Karpas-422 (cell line): Measurements from ENCODE around the gene ST6GAL1. TPM values are rescaled to one million over a fixed set of nuclear protein-coding genes. Genes with fewer than 3 reads are reported as not detected.
"Not testable (repeated sequence)": the region's sequence is repeated elsewhere in the genome, so short reads cannot be mapped to it uniquely, and the experiment has no call there.

ENCODE experiments used
- DNase-seq: peaks from one replicate; pipeline ENCODE4 v3.0.0-alpha.2; 2015
- H2AFZ ChIP-seq: fragments of 200-600 bp; sonication (generic); 2 replicates; pipeline ENCODE4 v1.6.1; 2014; ENCODE audit warnings: antibody characterized with exemption, low read length, mixed read lengths
- H3K27ac ChIP-seq: fragments of 200-600 bp; sonication (generic); 2 replicates; pipeline ENCODE4 v1.5.1; 2014; ENCODE audit warnings: mild to moderate bottlenecking, low read length, moderate library complexity
- H3K27me3 ChIP-seq: fragments of 200-600 bp; sonication (generic); 2 replicates; pipeline ENCODE4 v1.6.1; 2014; ENCODE audit warnings: low read length, mixed read lengths
- H3K36me3 ChIP-seq: fragments of 200-600 bp; sonication (generic); 2 replicates; pipeline ENCODE4 v1.6.1; 2014; ENCODE audit warnings: low read length, mixed read lengths; ENCODE audit not compliant: insufficient read depth
- H3K4me1 ChIP-seq: fragments of 200-600 bp; sonication (generic); 2 replicates; pipeline ENCODE4 v1.6.1; 2014; ENCODE audit warnings: mild to moderate bottlenecking, low read length, mixed read lengths
- H3K4me2 ChIP-seq: fragments of 200-600 bp; sonication (generic); 2 replicates; pipeline ENCODE4 v1.6.1; 2014; ENCODE audit warnings: low read length, low read depth, mild to moderate bottlenecking; ENCODE audit not compliant: poor library complexity, severe bottlenecking
- H3K4me3 ChIP-seq: fragments of 200-600 bp; sonication (generic); 2 replicates; pipeline ENCODE4 v1.5.1; 2014; ENCODE audit warnings: mild to moderate bottlenecking, antibody characterized with exemption, low read length, mixed read lengths
- H3K79me2 ChIP-seq: fragments of 200-600 bp; sonication (generic); 2 replicates; pipeline ENCODE4 v1.6.1; 2014; ENCODE audit warnings: mild to moderate bottlenecking, low read length, mixed read lengths
- H3K9ac ChIP-seq: fragments of 200-600 bp; sonication (generic); 2 replicates; pipeline ENCODE4 v1.6.0; 2014; ENCODE audit warnings: low read length
- H3K9me2 ChIP-seq: fragments of 200-600 bp; sonication (generic), shearing (Covaris generic); replicated peaks from 2 replicates; pipeline ENCODE4 v1.6.0; 2014; ENCODE audit warnings: mild to moderate bottlenecking, low read length, moderate library complexity; ENCODE audit not compliant: insufficient read depth
- H3K9me3 ChIP-seq: fragments of 300-700, 200-600 bp; sonication (generic); 2 replicates; pipeline ENCODE4 v1.6.1; 2014; ENCODE audit warnings: low read length, mixed read lengths
- H4K20me1 ChIP-seq: fragments of 200-600 bp; sonication (generic); 2 replicates; pipeline ENCODE4 v1.6.1; 2014; ENCODE audit warnings: mild to moderate bottlenecking, antibody characterized with exemption, low read length, low read depth; ENCODE audit not compliant: insufficient read depth
- total RNA-seq: library from RNA; depleted of rRNA; stranded (reverse); fragments of >200 nt; shearing (Covaris generic); gene quantifications from 2 replicates; pipeline ENCODE4 v1.2.3, GENCODE V29; 2014; ENCODE audit warnings: low replicate concordance

ST6GAL1 gene
- total RNA-seq, 1 experiment from 2014 or later, result 416 TPM

DNA sequence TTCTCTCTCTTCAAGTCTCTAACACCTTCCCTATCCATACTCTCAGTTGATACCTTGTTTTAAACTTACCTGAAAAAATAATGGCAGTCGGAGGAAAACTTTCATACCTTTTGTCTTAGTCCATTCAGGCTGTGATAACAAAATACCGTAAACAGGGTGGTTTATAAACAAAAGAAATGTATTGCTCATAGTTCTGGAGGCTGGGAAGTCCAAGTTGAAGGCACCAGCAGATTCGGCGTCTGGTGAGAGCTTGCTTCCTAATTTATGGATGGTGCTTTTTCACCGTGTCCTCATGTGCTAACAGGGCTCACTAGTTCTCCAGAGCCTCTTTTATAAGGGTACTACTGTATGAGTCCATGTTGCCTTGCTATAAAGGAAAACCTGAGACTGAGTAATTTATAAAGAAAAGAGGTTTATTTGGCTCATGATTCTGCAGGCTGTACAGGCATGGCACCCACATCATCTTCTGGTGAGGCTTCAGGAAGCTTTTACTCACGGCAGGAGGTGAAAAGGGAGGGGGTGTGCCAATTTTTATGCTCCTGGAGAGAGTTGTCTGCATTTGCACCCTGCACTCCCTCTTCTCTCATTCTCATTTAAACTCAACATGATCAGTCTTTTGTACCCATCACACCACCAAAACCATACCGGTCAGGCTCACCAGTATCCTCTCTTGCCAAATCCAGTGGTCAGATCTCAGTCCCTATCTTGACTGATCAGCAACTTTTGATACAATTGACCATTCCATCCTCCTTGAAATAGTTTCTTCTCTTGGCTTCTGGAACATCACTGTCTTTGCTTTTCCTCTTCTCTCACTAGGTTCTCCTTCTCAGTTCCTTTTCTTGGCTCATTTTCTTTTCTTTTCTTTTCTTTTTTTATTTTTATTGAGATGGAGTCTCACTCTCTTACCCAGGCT lies 21.6 kb downstream of the ST6GAL1 start:
- Histone ChIP-seq H3K9me3 (no peaks in the 10 kb centered on the region), H3K27ac (peak overlapping the region; percentile 29; the same call in 1 of the 2 replicates), H2AFZ (no peak overlapping the region), H3K9ac (no peak overlapping the region), H3K9me2 (no peaks in the 10 kb centered on the region), H3K4me3 (no peak overlapping the region), H3K79me2 (peaks cover 99% of the 10 kb centered on the region), H3K4me2 (no peak overlapping the region), H4K20me1 (peaks cover 11% of the 10 kb centered on the region; the same call in 1 of the 2 replicates), H3K4me1 (peaks cover 26% of the 10 kb centered on the region), H3K27me3 (no peaks in the 10 kb centered on the region), H3K36me3 (peaks cover 61% of the 10 kb centered on the region)
- DNase-seq, result no peak

GRCh38 chr3:186953011-186953487 lies 22.7 kb downstream of the ST6GAL1 start:
- Histone ChIP-seq H4K20me1 (peaks cover 9% of the 10 kb centered on the region; the same call in 1 of the 2 replicates), H3K27ac (peak overlapping the region; percentile 29)

DNA sequence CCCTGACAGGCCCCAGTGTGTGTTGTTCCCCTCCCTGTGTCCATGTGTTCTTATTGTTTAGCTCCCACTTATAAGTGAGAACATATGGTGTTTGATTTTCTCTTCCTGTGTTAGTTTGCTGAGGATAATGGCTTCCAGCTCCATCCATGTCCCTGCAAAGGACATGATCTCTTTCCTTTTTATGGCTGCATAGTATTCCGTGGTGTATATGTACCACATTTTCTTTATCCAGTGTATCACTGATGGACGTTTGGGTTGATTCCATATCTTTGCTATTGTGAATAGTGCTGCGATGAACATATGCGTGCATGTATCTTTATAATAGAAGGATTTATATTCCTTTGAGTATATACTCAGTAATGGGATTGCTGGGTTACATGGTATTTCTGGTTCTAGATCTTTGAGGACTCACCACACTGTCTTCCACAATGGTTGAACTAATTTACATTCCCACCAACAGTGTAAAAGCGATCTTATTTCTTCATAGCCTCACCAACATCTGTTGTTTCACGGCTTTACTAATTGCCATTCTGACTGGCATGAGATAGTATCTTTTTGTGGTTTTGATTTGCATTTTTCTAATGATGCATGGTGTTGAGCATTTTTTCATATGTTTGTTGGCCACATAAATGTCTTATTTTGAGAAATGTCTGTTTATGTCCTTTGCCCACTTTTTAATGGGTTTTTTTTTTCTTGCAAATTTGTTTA lies 23.8 kb downstream of the ST6GAL1 start:
- not testable (repeated sequence) for H4K20me1 ChIP-seq, H3K4me3 ChIP-seq, H3K9me2 ChIP-seq, H3K9me3 ChIP-seq, H3K4me2 ChIP-seq, H3K9ac ChIP-seq, H3K27me3 ChIP-seq, H2AFZ ChIP-seq, DNase-seq
- Histone ChIP-seq H3K4me1 (peaks cover 44% of the 10 kb centered on the region), H3K79me2 (peaks cover 97% of the 10 kb centered on the region), H3K27ac (peak overlapping the region; percentile 42; the same call in 1 of the 2 replicates), H3K36me3 (peaks cover 41% of the 10 kb centered on the region)

More at GRCh38 chr3:186953011-186953487, 22.7 kb downstream of the ST6GAL1 start:
- Histone ChIP-seq H3K27me3 (no peaks in the 10 kb centered on the region), H3K79me2 (peaks cover 100% of the 10 kb centered on the region), H3K9me2 (no peaks in the 10 kb centered on the region), H3K4me2 (no peak overlapping the region), H3K4me3 (no peak overlapping the region), H3K4me1 (peaks cover 34% of the 10 kb centered on the region), H3K36me3 (peaks cover 52% of the 10 kb centered on the region), H3K9me3 (no peaks in the 10 kb centered on the region), H2AFZ (no peak overlapping the region), H3K9ac (no peak overlapping the region)
- no peak for DNase-seq

DNA sequence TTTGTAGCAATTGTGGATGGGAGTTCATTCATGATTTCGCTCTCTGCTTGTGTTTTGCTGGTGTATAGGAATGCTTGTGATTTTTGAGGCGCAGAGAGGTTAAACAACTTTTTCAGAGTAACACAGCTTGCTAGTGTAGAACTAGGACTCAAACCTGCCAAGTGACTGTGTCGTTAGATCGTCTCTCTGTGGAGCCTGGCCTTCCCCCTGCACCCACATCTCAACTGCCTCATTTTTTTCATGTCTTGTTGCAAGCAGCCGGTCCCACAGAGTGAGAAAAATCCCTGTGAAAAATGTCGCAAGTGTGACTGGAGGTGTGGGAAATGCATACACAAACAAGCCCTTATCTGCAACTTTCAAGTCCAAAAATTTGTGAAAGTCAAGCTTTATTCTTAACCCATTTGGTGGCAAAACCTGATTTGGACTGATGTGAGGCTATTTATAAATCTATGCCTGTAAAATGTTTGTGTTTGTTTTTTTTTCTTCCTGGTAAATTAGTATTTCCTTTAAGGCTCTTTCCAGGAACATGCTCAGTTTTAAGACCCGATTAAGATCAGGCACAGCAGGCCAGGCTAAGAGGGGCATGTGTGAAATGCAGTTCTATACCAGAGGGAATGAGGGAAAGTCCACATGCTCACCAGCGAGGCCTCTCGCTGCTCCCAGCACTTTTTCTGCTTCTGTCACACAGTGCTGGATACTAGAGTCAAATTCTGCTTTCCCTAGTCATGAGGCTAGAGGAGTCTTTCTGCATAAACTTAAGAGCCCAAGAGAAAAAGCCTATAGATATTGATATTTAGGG lies 25.8 kb downstream of the ST6GAL1 start:
- Histone ChIP-seq H3K4me1 (peaks cover 57% of the 10 kb centered on the region), H4K20me1 (0 out of 2 replicates have a peak, but pooled peaks cover 9% of the 10 kb centered on the region), H3K79me2 (peaks cover 97% of the 10 kb centered on the region)

GRCh38 chr3:186959029-186959624 lies 28.8 kb downstream of the ST6GAL1 start:
- H4K20me1 ChIP-seq, result peaks cover 9% of the 10 kb centered on the region; the same call in 1 of the 2 replicates
- DNase-seq, result peak; percentile 85
- H3K36me3 ChIP-seq, result peaks cover 20% of the 10 kb centered on the region
- H2AFZ ChIP-seq, result no peak overlapping the region
- H3K4me3 ChIP-seq, result no peak overlapping the region
- peaks cover 95% of the 10 kb centered on the region for H3K79me2 ChIP-seq
- H3K27me3 ChIP-seq, result no peaks in the 10 kb centered on the region
- H3K9me3 ChIP-seq, result no peaks in the 10 kb centered on the region
- H3K27ac ChIP-seq, result peak overlapping the region; percentile 82
- H3K4me1 ChIP-seq, result peaks cover 60% of the 10 kb centered on the region
- no peaks in the 10 kb centered on the region for H3K9me2 ChIP-seq
- H3K9ac ChIP-seq, result peak overlapping the region; percentile 40
- peak overlapping the region; percentile 50 for H3K4me2 ChIP-seq

More for the DNA sequence above, 25.8 kb downstream of the ST6GAL1 start:
- Histone ChIP-seq H3K27ac (peak overlapping the region; percentile 82), H3K9me2 (no peaks in the 10 kb centered on the region), H3K9me3 (no peaks in the 10 kb centered on the region), H3K9ac (no peak overlapping the region), H2AFZ (no peak overlapping the region), H3K4me2 (no peak overlapping the region), H3K27me3 (no peaks in the 10 kb centered on the region), H3K4me3 (no peak overlapping the region), H3K36me3 (peaks cover 28% of the 10 kb centered on the region)
- DNase-seq, result no peak

- Histone ChIP-seq H3K4me2 (no peak overlapping the region), H3K79me2 (peaks cover 95% of the 10 kb centered on the region), H3K9me2 (no peaks in the 10 kb centered on the region), H3K4me1 (peaks cover 52% of the 10 kb centered on the region), H3K27me3 (no peaks in the 10 kb centered on the region), H3K9ac (peak overlapping the region; percentile 40), H2AFZ (no peak overlapping the region), H3K9me3 (no peaks in the 10 kb centered on the region), H4K20me1 (peaks cover 9% of the 10 kb centered on the region; the same call in 1 of the 2 replicates), H3K27ac (peak overlapping the region; percentile 82), H3K36me3 (peaks cover 31% of the 10 kb centered on the region), H3K4me3 (no peak overlapping the region)
- peak; percentile 59 for DNase-seq
These were observed 30.0 kb downstream of the ST6GAL1 start for GRCh38 chr3:186960347-186960746.

GRCh38 chr3:186962445-186962844 lies 32.1 kb downstream of the ST6GAL1 start:
- Histone ChIP-seq H3K9me3 (no peaks in the 10 kb centered on the region), H3K4me1 (peaks cover 34% of the 10 kb centered on the region), H4K20me1 (no peaks in the 10 kb centered on the region; the same call in 1 of the 2 replicates), H3K27me3 (no peaks in the 10 kb centered on the region), H3K9me2 (no peaks in the 10 kb centered on the region), H3K27ac (peak overlapping the region; percentile 46; the same call in 1 of the 2 replicates), H3K9ac (no peak overlapping the region), H3K4me2 (no peak overlapping the region), H3K79me2 (peaks cover 94% of the 10 kb centered on the region), H2AFZ (no peak overlapping the region), H3K36me3 (peaks cover 37% of the 10 kb centered on the region), H3K4me3 (no peak overlapping the region)
- DNase-seq, result no peak
